ENCODE measurements around the gene GCG.

Gene GCG

GRCh38 chr2:162152147-162152546, at the start of gene GCG:
GCG (minus strand) TSS chr2:162152247; CDS start chr2:162149178, 3,069 bp downstream.
- DNase-seq: no peak

GRCh38 chr2:162200636-162201035, 48.6 kb upstream of the GCG start:
- DNase-seq: no peak

GRCh38 chr2:162199913-162200312, 47.9 kb upstream of the GCG start:
- no peak for DNase-seq

- DNase-seq: no peak
Observed at GRCh38 chr2:162198239-162198638, 46.2 kb upstream of the GCG start.

GRCh38 chr2:162197069-162197825, 45.2 kb upstream of the GCG start:
- no peak for DNase-seq

- no peak for DNase-seq
Observed at GRCh38 chr2:162196638-162197037, 44.6 kb upstream of the GCG start.

GRCh38 chr2:162188451-162188850, 36.4 kb upstream of the GCG start:
- DNase-seq: no peak

GRCh38 chr2:162185541-162186232, 33.6 kb upstream of the GCG start:
- DNase-seq: no peak

- DNase-seq: no peak
Observed at GRCh38 chr2:162184821-162185450, 32.9 kb upstream of the GCG start.

- DNase-seq: no peak
Observed at GRCh38 chr2:162184359-162184758, 32.3 kb upstream of the GCG start.

GRCh38 chr2:162182395-162182794, 30.3 kb upstream of the GCG start:
- DNase-seq: no peak

GRCh38 chr2:162177301-162177700, 25.3 kb upstream of the GCG start:
- no peak for DNase-seq

- DNase-seq: no peak
Observed at GRCh38 chr2:162175714-162176113, 23.7 kb upstream of the GCG start.

- no peak for DNase-seq
Observed at GRCh38 chr2:162174746-162175145, 22.7 kb upstream of the GCG start.

GRCh38 chr2:162172802-162173370, 20.8 kb upstream of the GCG start:
- DNase-seq: no peak

- no peak for DNase-seq
Observed at GRCh38 chr2:162166745-162167144, 14.7 kb upstream of the GCG start.

GRCh38 chr2:162166174-162166573, 14.1 kb upstream of the GCG start:
- DNase-seq: no peak

- no peak for DNase-seq
Observed at GRCh38 chr2:162164802-162165201, 12.8 kb upstream of the GCG start.

- no peak for DNase-seq
Observed at GRCh38 chr2:162159446-162159845, 7.4 kb upstream of the GCG start.

GRCh38 chr2:162156149-162156548, 4.1 kb upstream of the GCG start:
- no peak for DNase-seq

GRCh38 chr2:162155093-162155492, 3.0 kb upstream of the GCG start:
- no peak for DNase-seq

- peak; percentile 69 for DNase-seq
Observed at GRCh38 chr2:162153608-162154224, 1.7 kb upstream of the GCG start.

- no peak for DNase-seq
Observed at GRCh38 chr2:162149940-162150339, 2.1 kb downstream of the GCG start.

Measured in NCI-H1105 treated with DMSO at 0.1 percent for 48 hours (cell line).